BLaER1 (cell line): ENCODE data around the gene USP5.
A peak's percentile ranks its signal among the peaks of the same experiment; 100 is the strongest.
"Not testable (repeated sequence)": the region's sequence is repeated elsewhere in the genome, so short reads cannot be mapped to it uniquely, and the experiment has no call there.

ENCODE experiments used
- H3K27ac ChIP-seq: shearing (Covaris generic); formaldehyde crosslinking; 2 replicates; pipeline ENCODE4 v1.8.1; 2022
- H3K27me3 ChIP-seq: shearing (Covaris generic); formaldehyde crosslinking; 2 replicates; pipeline ENCODE4 v1.8.1; 2022
- H3K36me3 ChIP-seq: shearing (Covaris generic); formaldehyde crosslinking; 2 replicates; pipeline ENCODE4 v1.8.1; 2022
- H3K4me1 ChIP-seq: shearing (Covaris generic); formaldehyde crosslinking; 2 replicates; pipeline ENCODE4 v1.8.1; 2022
- H3K4me2 ChIP-seq: shearing (Covaris generic); formaldehyde crosslinking; 2 replicates; pipeline ENCODE4 v1.8.1; 2022
- H3K4me3 ChIP-seq: shearing (Covaris generic); formaldehyde crosslinking; 2 replicates; pipeline ENCODE4 v1.8.1; 2022
- H3K9ac ChIP-seq: shearing (Covaris generic); formaldehyde crosslinking; 2 replicates; pipeline ENCODE4 v1.8.1; 2022
- H3K9me3 ChIP-seq: shearing (Covaris generic); formaldehyde crosslinking; 2 replicates; pipeline ENCODE4 v1.8.1; 2022
- H4K20me1 ChIP-seq: shearing (Covaris generic); formaldehyde crosslinking; 2 replicates; pipeline ENCODE4 v1.8.1; 2022
- Cebpa-rat ChIP-seq: shearing (Covaris generic); IDR thresholded peaks from 2 replicates; pipeline ENCODE4 v1.8.1; 2022

The USP5 gene

GRCh38 chr12:6894321-6894720, 42.4 kb downstream of the USP5 start:
- H3K9ac ChIP-seq = no peak overlapping the region
- no peak overlapping the region for H3K27ac ChIP-seq
- peaks cover 20% of the 10 kb centered on the region for H3K4me1 ChIP-seq
- H4K20me1 ChIP-seq = no peaks in the 10 kb centered on the region
- no peaks in the 10 kb centered on the region for H3K36me3 ChIP-seq
- no peak overlapping the region for H3K4me3 ChIP-seq
- H3K9me3 ChIP-seq = no peaks in the 10 kb centered on the region
- H3K4me2 ChIP-seq = no peak overlapping the region
- H3K27me3 ChIP-seq = no peaks in the 10 kb centered on the region
- no peak for TF ChIP-seq Cebpa-rat

- H3K9ac ChIP-seq = no peak overlapping the region
- H4K20me1 ChIP-seq = no peaks in the 10 kb centered on the region
- no peaks in the 10 kb centered on the region for H3K27me3 ChIP-seq
- no peak for TF ChIP-seq Cebpa-rat
- no peaks in the 10 kb centered on the region for H3K36me3 ChIP-seq
- no peak overlapping the region for H3K27ac ChIP-seq
- H3K4me3 ChIP-seq = no peak overlapping the region
- no peaks in the 10 kb centered on the region for H3K9me3 ChIP-seq
- H3K4me2 ChIP-seq = no peak overlapping the region
- peaks cover 10% of the 10 kb centered on the region for H3K4me1 ChIP-seq
These were observed 45.0 kb downstream of the USP5 start for GRCh38 chr12:6896846-6897435.

GRCh38 chr12:6899427-6899826, 47.5 kb downstream of the USP5 start:
- TF ChIP-seq Cebpa-rat = no peak

GRCh38 chr12:6899837-6900519, 48.0 kb downstream of the USP5 start:
- peak overlapping the region; percentile 10; the same call in 1 of the 2 replicates for H3K4me2 ChIP-seq
- H4K20me1 ChIP-seq = no peaks in the 10 kb centered on the region
- H3K36me3 ChIP-seq = no peaks in the 10 kb centered on the region
- H3K27me3 ChIP-seq = no peaks in the 10 kb centered on the region
- no peak for TF ChIP-seq Cebpa-rat
- no peak overlapping the region for H3K4me3 ChIP-seq
- no peaks in the 10 kb centered on the region for H3K9me3 ChIP-seq
- H3K4me1 ChIP-seq = peaks cover 19% of the 10 kb centered on the region
- H3K27ac ChIP-seq = no peak overlapping the region
- H3K9ac ChIP-seq = no peak overlapping the region

More at GRCh38 chr12:6899427-6899826, 47.5 kb downstream of the USP5 start:
- Histone ChIP-seq H3K36me3 (no peaks in the 10 kb centered on the region), H3K27me3 (no peaks in the 10 kb centered on the region), H3K9me3 (no peaks in the 10 kb centered on the region), H3K4me1 (peaks cover 17% of the 10 kb centered on the region), H4K20me1 (no peaks in the 10 kb centered on the region), H3K4me3 (no peak overlapping the region), H3K4me2 (no peak overlapping the region), H3K9ac (no peak overlapping the region), H3K27ac (no peak overlapping the region)

GRCh38 chr12:6902448-6902847, 50.5 kb downstream of the USP5 start:
- no peak overlapping the region for H3K4me3 ChIP-seq
- peaks cover 26% of the 10 kb centered on the region for H3K4me1 ChIP-seq
- no peaks in the 10 kb centered on the region for H3K27me3 ChIP-seq
- H3K27ac ChIP-seq = no peak overlapping the region
- no peaks in the 10 kb centered on the region for H3K9me3 ChIP-seq
- peaks cover 13% of the 10 kb centered on the region; the same call in 1 of the 2 replicates for H3K36me3 ChIP-seq
- H3K4me2 ChIP-seq = no peak overlapping the region
- H4K20me1 ChIP-seq = no peaks in the 10 kb centered on the region
- TF ChIP-seq Cebpa-rat = no peak
- no peak overlapping the region for H3K9ac ChIP-seq

- no peak overlapping the region for H3K4me3 ChIP-seq
- H3K4me2 ChIP-seq = peak overlapping the region; percentile 99
- no peak overlapping the region for H3K9ac ChIP-seq
- TF ChIP-seq Cebpa-rat = no peak
- no peak overlapping the region for H3K27ac ChIP-seq
- H3K4me1 ChIP-seq = peaks cover 26% of the 10 kb centered on the region
- H3K9me3 ChIP-seq = no peaks in the 10 kb centered on the region
- no peaks in the 10 kb centered on the region for H3K27me3 ChIP-seq
- H3K36me3 ChIP-seq = peaks cover 20% of the 10 kb centered on the region; the same call in 1 of the 2 replicates
- H4K20me1 ChIP-seq = no peaks in the 10 kb centered on the region
These were observed 51.8 kb downstream of the USP5 start for GRCh38 chr12:6903722-6904121.

- peak within 1 kb of the TSS; percentile 60 for H3K27ac ChIP-seq
- H3K36me3 ChIP-seq = peaks cover 20% of the 10 kb centered on the region; the same call in 1 of the 2 replicates
- H4K20me1 ChIP-seq = no peaks in the 10 kb centered on the region
- TF ChIP-seq Cebpa-rat = no peak; the same call in 1 of the 2 replicates
- H3K9ac ChIP-seq = peak within 1 kb of the TSS; percentile 75
- H3K27me3 ChIP-seq = no peaks in the 10 kb centered on the region
- no peaks in the 10 kb centered on the region for H3K9me3 ChIP-seq
- H3K4me2 ChIP-seq = peak within 1 kb of the TSS; percentile 99
- peaks cover 25% of the 10 kb centered on the region for H3K4me1 ChIP-seq
- H3K4me3 ChIP-seq = peak within 1 kb of the TSS; percentile 74
These were observed 52.6 kb downstream of the USP5 start, which contains the start of gene LRRC23 for GRCh38 chr12:6904280-6905276. Gene LRRC23, plus strand, starts transcription at chr12:6904822. Its CDS starts 812 bp downstream, at chr12:6905634.

- H3K4me3 ChIP-seq = peak overlapping the region; percentile 74
- H3K27ac ChIP-seq = no peak overlapping the region
These were observed 53.6 kb downstream of the USP5 start for GRCh38 chr12:6905414-6906040.

GRCh38 chr12:6908141-6908540, 56.2 kb downstream of the USP5 start:
- not testable (repeated sequence) for H4K20me1 ChIP-seq, H3K4me3 ChIP-seq, H3K4me2 ChIP-seq, H3K9ac ChIP-seq, H3K9me3 ChIP-seq, H3K27ac ChIP-seq
- Histone ChIP-seq H3K36me3 (peaks cover 20% of the 10 kb centered on the region; the same call in 1 of the 2 replicates), H3K27me3 (peaks cover 25% of the 10 kb centered on the region), H3K4me1 (peaks cover 19% of the 10 kb centered on the region)

More at GRCh38 chr12:6905414-6906040, 53.6 kb downstream of the USP5 start:
- Histone ChIP-seq H4K20me1 (no peaks in the 10 kb centered on the region), H3K27me3 (no peaks in the 10 kb centered on the region; the same call in 1 of the 2 replicates), H3K9ac (peak overlapping the region; percentile 75), H3K9me3 (no peaks in the 10 kb centered on the region), H3K36me3 (peaks cover 20% of the 10 kb centered on the region; the same call in 1 of the 2 replicates), H3K4me1 (peaks cover 19% of the 10 kb centered on the region), H3K4me2 (peak overlapping the region; percentile 99)
- no peak for TF ChIP-seq Cebpa-rat
